Kasumi-1 (cell line): ENCODE data around the gene LINGO3.

Experiments
- DNase-seq, 2 experiments: peaks; one replicate each; lab custom pipeline; 2025; lab: John Stamatoyannopoulos, UW

Gene LINGO3

GRCh38 chr19:2327773-2328400 lies 19.9 kb upstream of the LINGO3 start:
- DNase-seq, result peak; percentile 48 to 66

- no peak for DNase-seq
Measured at GRCh38 chr19:2326699-2327360, 18.9 kb upstream of the LINGO3 start.

- no peak for DNase-seq
Measured at GRCh38 chr19:2325281-2326046, 17.5 kb upstream of the LINGO3 start.

GRCh38 chr19:2324220-2324948 lies 16.4 kb upstream of the LINGO3 start:
- DNase-seq, result no peak

- no peak for DNase-seq
Measured at GRCh38 chr19:2323707-2324106, 15.8 kb upstream of the LINGO3 start.

GRCh38 chr19:2321565-2322283 lies 13.8 kb upstream of the LINGO3 start:
- no peak for DNase-seq

GRCh38 chr19:2320939-2321338 lies 13.0 kb upstream of the LINGO3 start:
- no peak for DNase-seq

- no peak for DNase-seq
Measured at GRCh38 chr19:2320049-2320448, 12.1 kb upstream of the LINGO3 start.

GRCh38 chr19:2319551-2319950 lies 11.6 kb upstream of the LINGO3 start:
- no peak for DNase-seq

- no peak for DNase-seq
Measured at GRCh38 chr19:2318923-2319322, 11.0 kb upstream of the LINGO3 start.

- no peak for DNase-seq
Measured at GRCh38 chr19:2317756-2318155, 9.8 kb upstream of the LINGO3 start.

GRCh38 chr19:2317300-2317699 lies 9.3 kb upstream of the LINGO3 start:
- no peak for DNase-seq

GRCh38 chr19:2315818-2316353 lies 7.9 kb upstream of the LINGO3 start:
- peak; percentile 67 to 76 for DNase-seq

GRCh38 chr19:2315121-2315817 lies 7.3 kb upstream of the LINGO3 start:
- DNase-seq, result no peak

GRCh38 chr19:2312820-2313501 lies 5.0 kb upstream of the LINGO3 start:
- DNase-seq, result no peak

GRCh38 chr19:2311093-2311492 lies 3.1 kb upstream of the LINGO3 start:
- no peak for DNase-seq

GRCh38 chr19:2309734-2310362 lies 1.9 kb upstream of the LINGO3 start:
- no peak for DNase-seq

GRCh38 chr19:2307518-2308012 lies 389 bp downstream of the LINGO3 start:
- no peak for DNase-seq

GRCh38 chr19:2306971-2307370 lies 983 bp downstream of the LINGO3 start:
- DNase-seq, result no peak
